C1 segment of cervical spinal cord (tissue), 14 donors: ENCODE measurements around the gene DYNLT3.

Experiments used
- DNase-seq, 14 donors: peaks; one replicate each; lab custom pipeline; 2025; lab: John Stamatoyannopoulos, UW

The DYNLT3 gene

GRCh38 chrX:37846934-37847732, at the start of gene DYNLT3:
DYNLT3 (minus strand) TSS chrX:37847571; CDS start chrX:37847510, 61 bp downstream.
- DNase-seq = peak in 12 of 14 donors; percentile 8 to 77 (median 42)

GRCh38 chrX:37896511-37896890, 49.1 kb upstream of the DYNLT3 start:
- DNase-seq = peak in 3 of 14 donors; percentile 0 to 2 (median 0)

GRCh38 chrX:37895795-37896510, 48.6 kb upstream of the DYNLT3 start:
- no peak for DNase-seq

GRCh38 chrX:37894725-37895124, 47.4 kb upstream of the DYNLT3 start:
- DNase-seq = no peak

GRCh38 chrX:37888010-37888409, 40.6 kb upstream of the DYNLT3 start:
- DNase-seq = no peak

GRCh38 chrX:37887347-37887746, 40.0 kb upstream of the DYNLT3 start:
- no peak for DNase-seq

GRCh38 chrX:37883196-37883595, 35.8 kb upstream of the DYNLT3 start:
- no peak for DNase-seq

- DNase-seq = no peak
These were observed 32.3 kb upstream of the DYNLT3 start for GRCh38 chrX:37879692-37880091.

GRCh38 chrX:37876716-37877115, 29.3 kb upstream of the DYNLT3 start:
- DNase-seq = no peak

GRCh38 chrX:37875675-37876074, 28.3 kb upstream of the DYNLT3 start:
- no peak for DNase-seq

GRCh38 chrX:37873220-37873619, 25.8 kb upstream of the DYNLT3 start:
- DNase-seq = no peak

- DNase-seq = no peak
These were observed 24.9 kb upstream of the DYNLT3 start for GRCh38 chrX:37872303-37872655.

- DNase-seq = no peak
These were observed 24.4 kb upstream of the DYNLT3 start for GRCh38 chrX:37871626-37872302.

GRCh38 chrX:37867536-37868153, 20.3 kb upstream of the DYNLT3 start:
- no peak for DNase-seq

GRCh38 chrX:37863728-37864127, 16.4 kb upstream of the DYNLT3 start:
- DNase-seq = no peak

GRCh38 chrX:37862851-37863250, 15.5 kb upstream of the DYNLT3 start:
- no peak for DNase-seq

GRCh38 chrX:37860721-37861120, 13.3 kb upstream of the DYNLT3 start:
- no peak for DNase-seq

- no peak for DNase-seq
These were observed 7.4 kb upstream of the DYNLT3 start for GRCh38 chrX:37854748-37855147.

- DNase-seq = no peak
These were observed 6.8 kb upstream of the DYNLT3 start for GRCh38 chrX:37854148-37854547.

GRCh38 chrX:37847733-37848197, 394 bp upstream of the DYNLT3 start:
- peak in 1 of 14 donors; percentile 34 for DNase-seq

GRCh38 chrX:37846558-37846933, 825 bp downstream of the DYNLT3 start:
- DNase-seq = peak in 1 of 14 donors; percentile 21

- DNase-seq = peak in 1 of 14 donors; percentile 11
These were observed 1.2 kb downstream of the DYNLT3 start for GRCh38 chrX:37846141-37846540.
